Fibroblast of pulmonary artery (primary cell): ENCODE results near the gene DOCK9.

ENCODE experiments used
- DNase-seq: peaks from one replicate; pipeline ENCODE4 v3.0.0-alpha.2; 2010; ENCODE audit warnings: low read depth
- H3K4me3 ChIP-seq: replicated peaks from 2 replicates; pipeline ENCODE4 v1.5.1; 2011; ENCODE audit warnings: low read depth, mild to moderate bottlenecking, control low read depth, low read length, moderate library complexity
- TF ChIP-seq, protein P1 (sequence below): IDR thresholded peaks from 2 replicates; pipeline ENCODE4 v1.5.1; 2011; ENCODE audit warnings: mild to moderate bottlenecking, control low read depth, low read length, inconsistent platforms; ENCODE audit errors: missing control alignments

Gene DOCK9

DNA sequence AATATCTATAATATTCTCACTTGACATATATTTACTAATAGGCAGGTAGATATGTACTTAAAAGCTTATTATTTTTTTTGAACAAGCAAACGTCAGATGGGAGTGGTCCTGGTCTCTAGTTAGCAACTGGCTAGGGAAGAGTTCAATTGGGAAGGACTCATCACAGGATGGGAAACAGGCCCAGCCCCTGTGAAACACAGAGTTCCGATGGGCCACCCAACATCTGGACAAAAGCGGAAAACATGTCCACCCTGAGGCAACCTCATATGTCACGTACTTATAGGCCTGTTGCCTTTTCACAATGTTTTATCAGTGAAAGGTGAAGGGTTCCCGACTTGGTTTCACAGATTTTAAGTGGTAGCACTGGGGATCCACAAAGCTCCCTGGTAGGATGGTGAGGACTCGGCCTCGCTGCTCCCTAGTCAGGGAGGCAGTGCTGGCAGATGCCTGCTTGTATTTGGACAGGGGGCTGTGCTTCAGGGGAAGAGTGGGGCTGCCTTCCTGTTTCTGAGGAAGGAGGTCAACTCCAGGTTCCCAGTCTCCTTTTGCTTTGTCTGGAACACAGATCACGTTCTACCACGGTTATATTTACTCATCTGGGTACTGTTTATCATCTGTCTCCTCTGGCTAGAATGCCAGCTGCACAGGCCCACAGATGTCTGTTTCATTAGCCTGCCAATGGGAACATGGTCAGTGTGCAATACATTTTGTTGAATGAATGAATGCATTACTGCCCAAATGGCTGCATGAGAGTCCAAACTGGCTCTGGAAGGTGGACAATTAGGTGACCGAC, 176.0 kb downstream of the DOCK9 start:
- TF ChIP-seq, protein P1, sequence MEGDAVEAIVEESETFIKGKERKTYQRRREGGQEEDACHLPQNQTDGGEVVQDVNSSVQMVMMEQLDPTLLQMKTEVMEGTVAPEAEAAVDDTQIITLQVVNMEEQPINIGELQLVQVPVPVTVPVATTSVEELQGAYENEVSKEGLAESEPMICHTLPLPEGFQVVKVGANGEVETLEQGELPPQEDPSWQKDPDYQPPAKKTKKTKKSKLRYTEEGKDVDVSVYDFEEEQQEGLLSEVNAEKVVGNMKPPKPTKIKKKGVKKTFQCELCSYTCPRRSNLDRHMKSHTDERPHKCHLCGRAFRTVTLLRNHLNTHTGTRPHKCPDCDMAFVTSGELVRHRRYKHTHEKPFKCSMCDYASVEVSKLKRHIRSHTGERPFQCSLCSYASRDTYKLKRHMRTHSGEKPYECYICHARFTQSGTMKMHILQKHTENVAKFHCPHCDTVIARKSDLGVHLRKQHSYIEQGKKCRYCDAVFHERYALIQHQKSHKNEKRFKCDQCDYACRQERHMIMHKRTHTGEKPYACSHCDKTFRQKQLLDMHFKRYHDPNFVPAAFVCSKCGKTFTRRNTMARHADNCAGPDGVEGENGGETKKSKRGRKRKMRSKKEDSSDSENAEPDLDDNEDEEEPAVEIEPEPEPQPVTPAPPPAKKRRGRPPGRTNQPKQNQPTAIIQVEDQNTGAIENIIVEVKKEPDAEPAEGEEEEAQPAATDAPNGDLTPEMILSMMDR = no peak
- no peak overlapping the region for H3K4me3 ChIP-seq

DNA sequence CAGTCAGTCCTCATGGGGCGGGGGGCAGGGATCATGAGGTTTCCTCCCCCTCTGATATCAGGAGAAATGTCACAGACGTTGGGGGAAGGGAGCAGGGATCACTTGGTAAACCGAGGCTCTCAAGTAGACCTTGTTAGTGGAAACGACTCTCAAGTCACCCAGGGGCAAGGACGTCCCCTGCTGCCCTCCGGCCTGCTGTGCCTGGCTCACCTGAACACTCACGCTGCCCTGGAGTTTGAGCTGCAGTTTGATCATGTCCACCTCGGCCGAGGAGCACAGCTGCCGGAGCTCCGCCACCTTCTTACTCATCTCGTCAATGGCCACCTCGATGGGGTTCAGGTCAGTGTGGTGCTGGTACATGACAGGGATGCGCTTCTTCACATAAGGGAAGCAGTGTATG, 177.8 kb downstream of the DOCK9 start:
- TF ChIP-seq, protein P1 = no peak
- no peak for DNase-seq
- H3K4me3 ChIP-seq = no peak overlapping the region

More for the DNA sequence above, 176.0 kb downstream of the DOCK9 start:
- DNase-seq = no peak

DNA sequence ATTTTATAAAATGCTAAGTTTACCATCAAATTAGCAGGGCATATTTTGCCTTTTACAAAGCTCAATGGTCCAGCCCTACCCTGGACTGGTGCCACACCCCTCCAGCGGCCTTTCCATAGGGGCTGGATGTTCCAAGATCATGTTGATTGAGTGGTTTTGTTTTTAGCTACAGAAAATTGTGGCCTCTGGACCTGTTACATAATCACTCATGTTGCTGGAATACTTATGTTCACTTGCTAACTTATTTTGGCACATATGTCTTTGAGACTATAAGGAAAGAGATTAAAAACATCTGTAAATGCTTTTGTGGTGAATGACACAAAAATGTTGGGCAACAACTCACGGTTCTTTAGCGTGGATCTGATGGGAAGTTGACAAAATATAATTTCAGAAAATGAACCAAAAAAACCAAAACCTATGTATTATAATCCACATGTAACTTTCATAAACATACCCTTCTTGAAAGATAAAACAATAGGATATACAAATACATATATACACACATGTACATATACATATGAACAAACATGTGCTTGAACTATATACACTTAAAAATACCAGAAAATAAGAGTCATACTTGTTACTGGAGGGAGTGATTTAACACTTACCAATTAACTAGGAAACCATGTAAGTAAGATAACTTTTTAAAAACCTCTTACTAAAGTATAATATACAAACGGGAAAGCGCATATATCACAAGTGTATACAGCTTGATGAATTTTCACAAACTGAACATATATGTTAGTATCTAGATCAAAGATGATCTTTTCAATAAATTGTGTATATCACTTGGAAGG, 178.8 kb downstream of the DOCK9 start:
- DNase-seq = peak; percentile 81
- H3K4me3 ChIP-seq = no peak overlapping the region
- TF ChIP-seq, protein P1 = no peak

DNA sequence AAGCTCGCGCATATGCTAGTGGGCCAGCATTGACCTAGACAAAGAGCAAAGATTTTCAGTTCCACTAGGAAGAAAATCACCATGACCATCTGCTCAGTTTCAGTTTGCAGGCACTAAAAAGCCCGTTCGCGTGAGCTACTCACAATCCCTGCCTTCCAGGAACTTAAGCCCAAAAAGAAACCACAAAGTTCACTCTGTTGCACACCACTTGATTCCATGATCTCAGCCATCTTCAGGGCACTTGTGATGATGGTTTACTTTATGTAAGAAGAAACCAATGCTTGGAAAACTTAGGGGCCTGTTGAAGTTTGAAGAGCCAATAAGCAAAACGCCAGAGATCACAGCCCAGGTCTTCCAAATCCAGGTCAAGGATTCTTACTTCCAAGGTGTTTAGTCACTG, 180.4 kb downstream of the DOCK9 start:
- no peak overlapping the region for H3K4me3 ChIP-seq
- TF ChIP-seq, protein P1 = no peak
- no peak for DNase-seq

DNA sequence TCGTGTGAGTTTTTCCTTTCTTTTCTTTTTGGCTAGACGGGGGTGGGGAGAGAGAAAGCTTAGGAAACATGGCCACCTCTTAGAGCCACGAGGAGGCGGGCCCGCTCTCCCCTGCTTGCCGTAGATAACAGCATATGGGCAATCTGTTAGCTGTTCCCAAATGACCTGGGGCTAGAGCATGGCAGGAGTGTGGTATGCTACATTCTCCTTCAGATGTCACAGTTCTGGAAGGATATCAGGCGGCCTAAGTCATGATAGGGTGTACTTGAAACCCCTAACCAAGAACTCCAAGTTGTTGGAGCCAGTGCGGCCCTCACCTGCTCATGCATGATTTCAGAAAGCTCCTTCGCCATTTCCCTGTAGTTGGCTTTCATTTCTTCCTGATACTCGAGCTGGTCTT, 181.1 kb downstream of the DOCK9 start:
- no peak overlapping the region for H3K4me3 ChIP-seq
- no peak for DNase-seq
- TF ChIP-seq, protein P1 = no peak

DNA sequence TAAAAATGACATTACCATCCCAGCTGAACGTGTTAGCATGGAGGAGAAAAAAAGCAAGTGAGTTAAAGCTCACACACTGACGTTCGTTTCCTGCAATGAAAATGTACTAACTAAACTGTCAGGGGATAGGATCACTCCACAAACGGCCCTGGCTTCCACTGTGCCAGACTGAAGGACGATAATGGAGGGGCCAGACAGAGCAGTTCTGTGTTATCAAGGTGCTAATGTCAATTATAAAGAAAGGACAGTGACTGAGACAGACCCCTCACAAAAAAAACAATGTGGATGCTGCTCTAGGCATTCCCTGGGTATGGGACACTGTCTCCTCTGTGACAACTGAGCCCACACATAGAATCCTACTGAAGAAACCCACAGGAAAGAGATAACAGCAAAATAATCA, 181.7 kb downstream of the DOCK9 start:
- no peak for DNase-seq
- no peak overlapping the region for H3K4me3 ChIP-seq
- TF ChIP-seq, protein P1 = no peak

DNA sequence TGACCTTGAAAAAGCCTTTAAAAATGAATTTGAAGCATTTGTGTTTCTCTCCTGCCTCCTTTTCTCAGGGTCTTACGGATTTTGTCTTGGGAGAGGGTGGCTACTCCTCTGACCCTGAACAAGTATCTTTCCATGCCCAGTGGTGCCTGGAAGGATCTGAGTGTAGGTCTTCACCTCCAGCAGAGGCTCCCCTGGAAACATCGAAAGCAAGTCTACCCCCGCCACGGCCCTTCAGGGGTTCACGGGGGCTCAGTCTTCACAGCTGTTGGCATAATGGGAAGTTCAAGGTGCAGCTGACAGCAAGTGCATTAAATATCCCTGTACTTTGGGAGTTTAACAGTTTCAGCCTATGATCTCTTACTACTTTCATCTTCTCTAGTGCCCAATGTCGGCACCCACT, 182.6 kb downstream of the DOCK9 start:
- TF ChIP-seq, protein P1 = no peak
- H3K4me3 ChIP-seq = no peak overlapping the region
- no peak for DNase-seq
